Left lobe of liver (tissue), 2 donors: ENCODE measurements around the gene SHROOM3. TPM values are rescaled to one million over a fixed set of nuclear protein-coding genes. Genes with fewer than 3 reads are reported as not detected.

ENCODE experiments used
- ATAC-seq: fragments of 200-7000 bp; cut with Tn5 transposase; one replicate; pipeline ENCODE4 v1.9.1; 2020; ENCODE audit warnings: mild to moderate bottlenecking, moderate library complexity
- DNase-seq: peaks from one replicate; pipeline ENCODE4 v3.0.0-alpha.2; 2020; ENCODE audit warnings: low spot score
- total RNA-seq: library from RNA; stranded (reverse); gene quantifications from one replicate; pipeline ENCODE4 v1.2.1, GENCODE V29; 2021
- donor health status: DM: no; HTN: no; CAD: no; lungs with moderate emphysema.
- donor health status: DM: no; HTN: yes; CAD: no.

Gene SHROOM3
- total RNA-seq, 1 donor from 2014 or later = 39.9 TPM

- ATAC-seq (no peak), DNase-seq (no peak)
These were observed 54.7 kb downstream of the SHROOM3 start for GRCh38 chr4:76489686-76490161.

GRCh38 chr4:76492055-76492454, 57.0 kb downstream of the SHROOM3 start:
- no peak for DNase-seq
- ATAC-seq = no peak

DNA sequence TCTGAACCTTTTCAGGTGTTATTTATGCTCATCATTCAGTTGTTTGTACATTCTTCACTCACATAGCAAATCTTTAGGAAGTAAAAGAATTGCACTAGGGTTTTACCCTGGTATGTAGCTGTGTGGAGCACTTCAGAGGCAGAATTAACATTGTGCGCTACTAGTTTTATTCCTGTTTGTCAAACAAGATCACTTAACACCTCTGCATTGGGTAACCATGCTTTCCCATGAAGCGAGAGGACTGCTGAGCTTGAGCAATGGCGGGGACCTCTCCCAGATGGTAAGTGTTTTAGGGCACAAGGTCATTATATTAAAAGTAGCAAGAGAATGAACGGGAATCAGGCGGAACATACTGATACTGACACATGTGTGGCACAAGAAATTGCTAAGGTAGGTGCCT, 59.2 kb downstream of the SHROOM3 start:
- ATAC-seq = peak; percentile 38
- peak; percentile 69 for DNase-seq

DNA sequence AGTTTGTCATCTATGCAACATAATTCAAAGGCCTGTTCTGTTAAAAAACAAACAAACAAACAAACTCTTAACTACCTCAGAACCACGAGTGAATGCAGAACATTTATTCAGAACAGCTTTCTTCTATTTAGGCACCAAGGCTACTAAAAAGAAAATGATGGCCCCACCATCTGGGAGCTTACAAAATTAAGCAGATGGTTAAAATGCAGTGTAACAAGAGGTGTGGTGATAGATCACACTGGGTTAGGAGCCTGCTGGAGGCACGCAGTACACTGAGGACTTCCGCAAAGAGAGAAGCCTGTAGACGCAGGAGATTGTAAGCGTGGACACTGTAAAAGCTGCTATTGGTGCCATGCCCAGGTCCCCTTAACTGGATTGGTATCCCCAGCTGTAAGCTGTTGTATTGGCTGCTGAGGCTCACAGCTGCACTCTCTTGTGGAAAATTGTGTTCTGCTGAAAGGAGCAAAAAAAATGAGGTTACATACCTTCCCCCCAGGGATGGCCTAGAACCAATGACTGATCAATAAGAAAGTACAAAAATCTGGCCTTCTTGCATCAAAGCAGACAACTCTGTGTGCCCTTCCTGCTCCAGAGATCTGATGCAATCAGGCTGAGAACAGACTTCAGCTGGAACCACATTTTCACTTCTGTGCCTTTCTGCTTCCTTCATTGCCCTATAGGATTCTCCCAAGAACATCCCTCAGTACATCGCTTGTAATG, 60.0 kb downstream of the SHROOM3 start:
- ATAC-seq (peak; percentile 58), DNase-seq (peak; percentile 69)

DNA sequence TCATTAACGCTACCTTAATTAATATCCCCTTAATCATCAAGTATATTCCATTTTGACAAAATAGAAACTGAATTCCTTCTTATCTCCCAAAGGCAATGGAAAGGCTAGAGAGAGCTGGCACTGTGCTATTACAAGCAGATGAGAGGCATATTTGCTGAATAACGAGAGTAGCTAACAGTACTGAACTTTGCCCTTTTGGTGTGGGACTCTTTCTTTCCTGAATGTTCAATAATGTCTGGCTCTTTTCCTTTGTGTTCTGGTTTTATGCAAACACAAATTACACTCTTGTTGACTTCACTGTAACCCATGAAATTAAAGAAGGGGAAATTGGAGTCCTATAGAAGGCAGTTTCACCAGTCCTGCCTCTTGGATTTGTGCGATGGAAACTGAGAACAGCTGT, 63.5 kb downstream of the SHROOM3 start:
- DNase-seq (no peak), ATAC-seq (peak; percentile 70)

DNA sequence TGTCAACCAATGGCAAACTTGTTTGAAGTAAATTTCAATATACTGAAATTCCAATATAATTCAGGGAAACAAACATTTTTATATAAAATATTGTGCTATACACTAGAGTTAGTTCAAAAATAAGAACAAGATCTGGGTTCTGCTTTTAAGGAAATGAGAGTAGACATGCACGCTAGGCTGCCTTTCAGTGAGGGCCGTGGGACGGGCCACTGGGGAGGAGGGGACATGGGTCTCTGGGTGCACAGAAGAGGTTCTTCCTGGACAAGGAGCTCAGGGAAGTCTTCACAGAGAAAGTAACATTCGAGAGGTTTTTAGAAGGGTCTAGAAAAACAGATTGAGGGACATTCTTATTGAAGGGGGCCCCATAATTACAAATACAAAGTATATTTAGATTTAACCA, 64.4 kb downstream of the SHROOM3 start:
- no peak for ATAC-seq
- no peak for DNase-seq

- DNase-seq (no peak), ATAC-seq (no peak)
These were observed 67.9 kb downstream of the SHROOM3 start for GRCh38 chr4:76502886-76503285.

GRCh38 chr4:76504613-76505465, 69.8 kb downstream of the SHROOM3 start:
- peak; percentile 86 for ATAC-seq
- DNase-seq = no peak

DNA sequence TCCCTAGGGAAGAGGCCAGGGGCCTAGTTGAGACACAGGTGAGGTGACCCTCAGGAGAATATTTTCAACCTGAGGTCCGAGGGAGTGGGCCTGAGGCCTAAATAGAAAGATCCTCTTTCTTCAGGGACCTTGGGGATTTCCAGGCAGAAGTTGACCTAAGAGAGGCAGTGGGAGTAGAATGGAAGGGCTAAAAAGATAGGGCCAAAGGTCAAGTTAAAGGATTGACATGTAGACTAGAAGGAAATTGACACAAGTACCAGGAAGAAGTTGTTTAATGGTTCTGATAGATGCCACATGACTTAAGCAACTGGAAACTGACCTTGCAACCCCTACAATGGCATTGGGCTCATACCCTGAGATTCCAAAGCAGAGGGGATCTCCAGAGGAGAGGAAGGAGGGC, 76.9 kb downstream of the SHROOM3 start:
- ATAC-seq (no peak), DNase-seq (no peak)

DNA sequence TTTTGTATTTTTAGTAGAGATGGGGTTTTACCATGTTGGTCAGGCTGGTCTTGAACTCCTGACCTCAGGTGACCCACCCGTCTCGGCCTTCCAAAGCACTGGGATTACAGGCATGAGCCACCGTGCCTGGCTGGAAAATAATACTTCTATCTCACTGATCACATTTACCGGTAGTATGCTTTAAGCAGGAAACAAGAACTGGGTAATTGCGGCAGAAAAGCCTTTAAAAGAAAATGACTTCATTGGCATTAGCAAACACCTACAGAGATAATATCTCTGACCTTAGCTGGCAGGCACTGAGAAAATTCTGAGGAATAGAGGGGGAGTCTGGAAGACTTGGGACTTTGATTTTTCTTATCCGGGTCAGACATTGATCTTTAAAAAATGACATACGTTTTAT, 78.5 kb downstream of the SHROOM3 start:
- no peak for ATAC-seq
- DNase-seq = no peak

DNA sequence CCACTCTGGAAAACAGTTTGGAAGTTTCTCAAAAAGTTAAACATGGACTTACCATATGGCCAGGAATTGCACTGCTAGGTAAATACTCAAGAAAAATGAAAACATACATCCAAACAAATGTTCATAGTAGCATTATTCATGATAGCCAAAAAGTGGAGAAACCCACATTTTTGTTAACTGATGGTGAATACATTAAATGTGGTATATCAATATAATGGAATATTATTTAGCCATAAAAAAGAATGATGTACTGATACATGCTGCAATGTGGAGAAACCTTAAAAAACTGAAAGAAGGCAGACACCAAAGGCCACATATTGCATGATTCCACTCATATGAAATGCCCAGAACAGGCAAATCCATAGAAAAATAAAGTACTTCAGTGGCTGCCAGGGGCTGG, 79.1 kb downstream of the SHROOM3 start:
- ATAC-seq = no peak
- no peak for DNase-seq

- ATAC-seq (peak; percentile 42), DNase-seq (no peak)
These were observed 81.2 kb downstream of the SHROOM3 start for GRCh38 chr4:76515975-76516843.

DNA sequence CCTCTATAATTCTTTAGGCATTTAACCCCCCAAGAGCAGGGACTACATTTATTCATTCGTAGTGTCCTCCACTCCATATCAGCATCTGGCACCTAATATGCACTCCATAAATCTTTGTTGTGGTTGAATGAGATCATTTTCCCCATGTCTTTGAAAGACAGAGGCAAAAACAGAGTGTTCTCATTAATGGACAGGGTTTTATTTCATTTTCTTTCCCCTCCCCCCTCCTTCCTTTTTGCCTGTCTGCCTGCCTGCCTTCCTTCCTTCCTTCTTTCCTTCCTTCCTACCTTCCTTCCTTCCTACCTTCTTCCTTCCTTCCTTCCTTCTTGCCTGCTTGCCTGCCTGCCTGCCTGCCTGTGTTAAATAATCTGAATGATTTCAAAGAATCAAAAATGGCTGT, 83.2 kb downstream of the SHROOM3 start:
- ATAC-seq (no peak), DNase-seq (no peak)

- ATAC-seq = peak; percentile 9
- DNase-seq = no peak
These were observed 88.6 kb downstream of the SHROOM3 start for GRCh38 chr4:76523593-76523992.

GRCh38 chr4:76525751-76526150, 90.7 kb downstream of the SHROOM3 start:
- DNase-seq (no peak), ATAC-seq (peak; percentile 77)

DNA sequence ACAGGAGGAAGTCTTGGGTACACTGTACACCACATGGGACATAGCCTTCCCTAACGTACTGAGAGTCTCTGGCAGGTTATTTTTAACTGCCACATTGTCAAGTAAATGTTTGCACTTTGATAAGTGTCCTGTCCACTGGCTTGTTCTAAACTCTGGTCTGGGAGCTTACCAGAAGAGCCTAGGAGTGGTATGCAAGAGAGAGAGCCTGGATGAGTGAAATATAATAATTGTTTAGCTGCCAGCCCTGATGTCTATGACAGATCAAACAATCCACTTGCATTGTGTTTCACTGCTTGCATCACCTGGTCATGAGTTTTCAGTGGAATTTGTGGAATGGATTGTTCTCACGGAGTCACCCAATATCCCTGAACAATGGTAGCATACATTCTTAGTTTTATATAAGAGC, 91.6 kb downstream of the SHROOM3 start:
- peak; percentile 89 for ATAC-seq
- DNase-seq = peak; percentile 51

GRCh38 chr4:76527666-76528065, 92.6 kb downstream of the SHROOM3 start:
- ATAC-seq (no peak), DNase-seq (no peak)

DNA sequence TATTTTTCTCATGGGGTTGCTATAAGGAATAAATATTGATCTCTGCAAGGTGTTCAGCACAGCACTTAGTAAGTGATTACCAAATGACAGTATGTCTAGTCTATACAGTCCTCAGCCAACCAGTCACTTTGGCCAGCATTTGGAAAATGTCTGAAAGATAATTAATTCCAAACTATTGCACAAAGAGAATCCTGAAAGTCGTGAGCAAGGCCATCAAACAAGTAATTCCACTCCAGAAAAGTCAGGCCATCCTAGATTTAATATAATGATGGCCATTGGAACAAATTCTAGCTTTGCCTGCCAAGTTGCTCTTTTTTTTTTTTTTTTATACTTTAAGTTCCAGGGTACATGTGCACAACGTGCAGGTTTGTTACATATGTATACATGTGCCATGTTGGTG, 96.6 kb downstream of the SHROOM3 start:
- DNase-seq (no peak), ATAC-seq (no peak)

DNA sequence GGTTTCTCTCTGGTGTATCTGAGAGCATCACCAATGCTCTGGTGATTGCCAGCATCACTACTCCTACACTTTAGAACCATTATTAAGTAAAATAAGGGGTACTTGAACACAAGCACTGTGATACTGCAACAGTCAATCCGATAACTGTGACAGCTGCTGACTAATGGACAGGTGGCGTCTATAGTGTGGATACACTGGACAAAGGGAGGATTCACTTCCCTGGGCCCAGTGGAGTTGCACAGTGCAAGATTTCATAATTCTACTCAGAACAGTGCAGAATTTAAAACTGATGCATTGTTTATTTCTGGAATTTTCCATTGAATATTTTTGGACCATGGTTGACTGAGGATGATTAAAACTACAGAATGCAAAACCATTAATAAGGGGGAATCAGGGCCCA, 97.8 kb downstream of the SHROOM3 start:
- DNase-seq (no peak), ATAC-seq (no peak)

DNA sequence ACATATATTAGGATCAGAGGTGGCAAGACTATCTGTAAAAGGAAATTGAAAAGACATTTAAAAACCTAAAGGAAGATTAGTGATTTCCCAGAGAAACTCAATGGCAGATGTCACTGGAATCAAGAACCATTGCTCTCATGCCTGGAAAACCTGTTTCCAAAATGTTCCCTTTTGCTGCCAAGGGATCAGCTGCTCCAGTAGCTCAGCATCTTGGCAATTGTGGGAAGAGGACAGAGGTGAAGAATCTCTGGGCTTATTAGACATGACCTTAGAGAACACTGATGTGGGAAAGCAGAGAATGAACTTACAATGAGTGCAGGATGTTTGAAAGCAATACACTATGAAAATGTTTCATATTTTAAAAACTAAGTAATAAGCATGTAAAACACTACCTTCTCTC, 98.3 kb downstream of the SHROOM3 start:
- DNase-seq = no peak
- ATAC-seq = peak; percentile 36
